GM21576 (cell line): ENCODE results near the gene CTPS2.
"Not testable (repeated sequence)": the region's sequence is repeated elsewhere in the genome, so short reads cannot be mapped to it uniquely, and the experiment has no call there.

Source experiments
- ATAC-seq: cut with Tn5 transposase; IDR thresholded peaks from one replicate; pipeline ENCODE4 v1.9.1; 2021; ENCODE audit warnings: mild to moderate bottlenecking, moderate library complexity; ENCODE audit not compliant: unreplicated experiment

CTPS2 gene

GRCh38 chrX:16610121-16610621, 102.3 kb downstream of the CTPS2 start:
- no peak for ATAC-seq

- no peak for ATAC-seq
Measured at GRCh38 chrX:16606142-16606720, 106.2 kb downstream of the CTPS2 start.

GRCh38 chrX:16604337-16604736, 108.1 kb downstream of the CTPS2 start:
- no peak for ATAC-seq

GRCh38 chrX:16603822-16604221, 108.6 kb downstream of the CTPS2 start:
- ATAC-seq = no peak

- ATAC-seq = not testable (repeated sequence)
Measured at GRCh38 chrX:16603235-16603634, 109.2 kb downstream of the CTPS2 start.

- no peak for ATAC-seq
Measured at GRCh38 chrX:16601885-16602284, 110.6 kb downstream of the CTPS2 start.

- no peak for ATAC-seq
Measured at GRCh38 chrX:16594490-16594889, 118.0 kb downstream of the CTPS2 start.

GRCh38 chrX:16593801-16594200, 118.7 kb downstream of the CTPS2 start:
- ATAC-seq = no peak

- no peak for ATAC-seq
Measured at GRCh38 chrX:16592194-16592770, 120.2 kb downstream of the CTPS2 start.

- ATAC-seq = no peak
Measured at GRCh38 chrX:16589826-16590225, 122.6 kb downstream of the CTPS2 start.

- no peak for ATAC-seq
Measured at GRCh38 chrX:16589211-16589610, 123.3 kb downstream of the CTPS2 start.

- ATAC-seq = no peak
Measured at GRCh38 chrX:16588266-16588665, 124.2 kb downstream of the CTPS2 start.

- no peak for ATAC-seq
Measured at GRCh38 chrX:16587836-16588235, 124.6 kb downstream of the CTPS2 start.

- ATAC-seq = no peak
Measured at GRCh38 chrX:16586377-16587112, 125.9 kb downstream of the CTPS2 start.

- no peak for ATAC-seq
Measured at GRCh38 chrX:16585486-16586376, 126.7 kb downstream of the CTPS2 start.

- ATAC-seq = not testable (repeated sequence)
Measured at GRCh38 chrX:16580004-16580797, 132.3 kb downstream of the CTPS2 start.

GRCh38 chrX:16579517-16579916, 133.0 kb downstream of the CTPS2 start:
- no peak for ATAC-seq

- no peak for ATAC-seq
Measured at GRCh38 chrX:16578218-16578617, 134.3 kb downstream of the CTPS2 start.

- ATAC-seq = no peak
Measured at GRCh38 chrX:16577483-16578029, 134.9 kb downstream of the CTPS2 start.

GRCh38 chrX:16575388-16575787, 137.1 kb downstream of the CTPS2 start:
- ATAC-seq = not testable (repeated sequence)
